ENCODE results near the gene DPP6. TPM values are rescaled to one million over a fixed set of nuclear protein-coding genes. Genes with fewer than 3 reads are reported as not detected.

Gene DPP6
- total RNA-seq, 1 experiment from 2014 or later = not detected

DNA sequence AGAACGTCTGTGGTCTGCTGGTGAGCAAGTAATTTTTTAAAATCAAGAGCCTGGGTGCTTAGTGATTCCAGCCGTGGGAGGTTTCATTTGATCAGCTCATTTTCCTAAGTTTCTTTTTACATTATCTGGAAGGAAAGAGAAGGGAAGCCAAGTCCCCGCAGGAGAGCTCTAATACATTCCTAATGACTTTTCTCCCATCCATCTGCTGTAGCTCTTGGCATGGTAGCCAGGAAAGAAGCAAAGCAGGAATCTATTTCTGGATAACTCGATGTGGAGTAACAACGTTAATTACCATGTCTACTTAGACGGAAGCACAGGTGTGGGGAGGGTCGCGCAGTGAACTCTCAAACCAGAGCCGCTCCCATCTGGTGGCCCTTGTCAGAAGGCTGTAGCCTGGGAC, 828.8 kb downstream of the DPP6 start:
- no peaks in the 10 kb centered on the region for H3K36me3 ChIP-seq
- no peak overlapping the region for H3K4me3 ChIP-seq
- DNase-seq = no peak
- no peaks in the 10 kb centered on the region for H3K27me3 ChIP-seq
- no peaks in the 10 kb centered on the region for H3K9me3 ChIP-seq

DNA sequence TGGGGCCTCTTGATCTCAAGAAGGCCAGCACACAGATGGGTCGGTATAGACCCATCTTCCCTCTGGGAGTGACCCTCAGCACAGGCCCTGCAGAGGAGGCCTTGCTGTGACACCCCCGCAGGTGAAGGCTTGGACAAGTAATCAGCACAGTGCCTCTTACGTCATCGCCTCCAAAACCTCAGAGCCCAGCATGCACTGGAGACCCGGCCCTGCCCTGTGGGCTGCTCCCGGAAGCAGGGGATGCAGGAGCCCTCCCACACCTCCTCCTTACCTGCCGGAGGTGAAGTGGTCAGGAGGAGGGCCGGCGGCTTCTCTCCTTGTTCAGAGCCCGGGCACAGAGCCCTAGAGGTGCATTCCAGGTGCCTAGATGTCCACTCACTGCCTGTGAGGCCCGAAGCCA, 829.3 kb downstream of the DPP6 start:
- Histone ChIP-seq H3K4me3 (no peak overlapping the region), H3K27me3 (no peaks in the 10 kb centered on the region), H3K9me3 (no peaks in the 10 kb centered on the region), H3K36me3 (no peaks in the 10 kb centered on the region)
- no peak for DNase-seq

DNA sequence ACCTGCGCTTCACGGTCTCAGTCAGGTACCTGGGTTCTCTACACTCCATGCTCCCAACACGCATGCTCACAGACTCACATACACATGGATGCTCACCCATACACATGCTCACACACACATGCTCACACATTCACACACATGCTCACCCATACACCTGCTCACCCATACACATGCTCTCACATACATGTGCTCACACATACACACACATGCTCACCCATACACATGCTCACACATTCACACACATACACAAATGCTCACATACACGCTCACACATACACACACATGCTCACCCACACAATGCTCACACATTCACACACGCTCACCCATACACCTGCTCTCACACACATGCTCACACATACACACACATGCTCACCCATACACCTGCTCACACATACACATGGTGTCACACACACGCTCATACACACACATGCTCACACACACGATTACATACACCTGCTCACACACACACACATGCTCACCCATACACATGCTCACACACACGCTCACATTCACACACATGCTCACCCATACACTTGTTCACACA, 830.8 kb downstream of the DPP6 start:
- no peak for DNase-seq
- no peaks in the 10 kb centered on the region for H3K9me3 ChIP-seq
- no peaks in the 10 kb centered on the region for H3K36me3 ChIP-seq
- H3K27me3 ChIP-seq = no peaks in the 10 kb centered on the region
- no peak overlapping the region for H3K4me3 ChIP-seq

DNA sequence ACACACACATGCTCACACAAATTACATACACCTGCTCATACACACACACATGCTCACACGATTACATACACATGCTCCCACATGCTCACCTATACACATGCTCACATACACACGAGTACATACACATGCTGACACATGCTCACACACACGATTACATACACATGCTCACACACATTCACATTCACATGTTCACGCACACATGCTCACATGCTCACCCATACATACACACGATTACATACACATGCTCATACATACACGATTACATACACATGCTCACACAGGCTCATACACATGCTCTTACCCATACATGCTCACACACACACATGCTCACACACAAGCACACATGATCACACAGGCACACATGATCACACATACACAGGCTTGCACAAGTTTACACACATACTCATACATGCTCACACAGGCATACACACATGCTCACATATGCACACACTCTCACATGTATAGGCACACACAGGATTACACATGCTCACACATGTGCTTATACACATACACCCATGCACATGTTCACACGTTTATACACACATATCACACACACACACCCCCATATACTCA, 832.2 kb downstream of the DPP6 start:
- DNase-seq = no peak
- no peaks in the 10 kb centered on the region for H3K27me3 ChIP-seq
- H3K4me3 ChIP-seq = no peak overlapping the region
- no peaks in the 10 kb centered on the region for H3K9me3 ChIP-seq
- H3K36me3 ChIP-seq = no peaks in the 10 kb centered on the region

DNA sequence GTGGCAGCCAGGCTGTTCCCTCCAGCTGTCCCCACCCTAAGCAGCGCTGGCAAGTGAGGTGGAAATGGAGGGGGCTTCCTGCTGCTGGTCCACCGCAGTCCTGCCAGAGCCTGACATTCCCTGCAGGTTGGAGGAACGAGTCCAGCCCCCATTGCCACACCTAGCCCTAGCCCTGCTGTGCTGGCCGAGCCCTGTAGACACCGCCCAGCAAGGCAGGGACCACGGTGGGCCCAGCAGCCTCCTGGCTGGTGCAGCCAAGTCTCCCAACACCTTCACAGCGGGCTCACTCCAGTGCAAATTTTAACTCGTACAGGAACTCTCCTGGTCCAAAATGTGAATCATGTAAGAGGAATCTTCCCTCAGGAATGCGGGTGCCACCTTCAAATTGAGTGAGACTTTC, 834.4 kb downstream of the DPP6 start:
- Histone ChIP-seq H3K9me3 (no peaks in the 10 kb centered on the region), H3K4me3 (no peak overlapping the region)
- peak; percentile 3 for DNase-seq

DNA sequence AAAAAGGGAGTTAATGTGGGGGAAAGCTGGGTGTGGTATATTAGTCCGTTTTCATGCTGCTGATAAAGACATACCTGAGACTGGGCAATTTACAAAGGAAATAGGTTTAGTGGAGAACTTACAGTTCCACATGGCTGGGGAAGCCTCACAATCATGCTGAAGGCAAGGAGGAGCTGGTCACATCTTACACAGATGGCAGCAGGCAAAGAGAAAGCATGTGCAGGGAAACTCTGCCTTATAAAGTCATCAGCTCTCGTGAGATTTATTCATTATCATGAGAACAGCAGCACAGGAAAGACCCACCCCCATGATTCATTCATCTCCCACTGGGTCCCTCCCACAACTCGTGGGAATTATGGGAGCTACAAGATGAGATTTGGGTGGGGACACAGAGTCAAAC, 836.5 kb downstream of the DPP6 start:
- no peak for DNase-seq
- Histone ChIP-seq H3K27me3 (no peaks in the 10 kb centered on the region), H3K9me3 (no peaks in the 10 kb centered on the region), H3K36me3 (no peaks in the 10 kb centered on the region), H3K4me3 (no peak overlapping the region)

More for the DNA sequence above, 834.4 kb downstream of the DPP6 start:
- Histone ChIP-seq H3K27me3 (no peaks in the 10 kb centered on the region), H3K36me3 (no peaks in the 10 kb centered on the region)

DNA sequence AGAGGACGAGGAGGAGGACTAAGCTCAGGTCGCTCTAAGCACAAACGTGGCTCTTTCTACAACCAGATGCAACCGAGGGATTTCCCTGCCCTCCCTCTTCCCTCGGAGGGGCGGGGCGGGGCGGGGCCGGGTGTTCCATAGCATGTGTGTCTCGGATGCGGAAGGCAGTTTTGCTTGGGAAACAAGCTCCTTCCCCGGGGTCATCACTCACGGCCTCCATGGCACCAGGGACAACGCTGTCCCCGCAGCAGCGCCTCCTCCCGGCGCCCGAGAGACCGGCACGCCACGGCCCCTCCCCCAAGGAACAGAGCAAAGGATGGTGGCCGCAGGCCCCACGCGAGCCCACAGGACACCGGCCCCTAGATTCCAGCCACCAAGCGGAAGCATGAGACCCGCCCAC, 840.3 kb downstream of the DPP6 start:
- no peak for DNase-seq
- no peak overlapping the region for H3K4me3 ChIP-seq
- H3K9me3 ChIP-seq = no peaks in the 10 kb centered on the region
- no peaks in the 10 kb centered on the region for H3K27me3 ChIP-seq
- H3K36me3 ChIP-seq = no peaks in the 10 kb centered on the region

DNA sequence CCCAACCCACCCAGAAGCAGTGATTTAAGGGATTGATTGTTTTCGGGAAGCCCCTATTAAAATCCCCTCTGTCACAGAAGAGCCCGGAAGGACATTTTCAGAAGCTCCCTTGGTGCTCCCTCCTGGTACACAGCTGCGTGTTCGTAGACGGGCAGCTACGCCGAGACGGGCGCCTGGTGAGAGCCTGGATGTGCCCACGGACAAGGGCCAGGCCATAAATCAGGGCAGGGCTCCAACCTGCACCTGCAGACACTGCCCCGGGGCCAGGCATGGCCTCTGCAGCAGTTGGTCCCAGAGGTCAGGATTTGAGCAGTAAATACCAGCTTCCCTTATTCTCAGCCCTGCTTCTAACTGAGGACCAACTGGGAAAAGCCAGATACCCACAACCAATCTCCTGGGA, 843.9 kb downstream of the DPP6 start:
- Histone ChIP-seq H3K36me3 (no peaks in the 10 kb centered on the region), H3K9me3 (no peaks in the 10 kb centered on the region), H3K27me3 (no peaks in the 10 kb centered on the region), H3K4me3 (no peak overlapping the region)
- DNase-seq = no peak

DNA sequence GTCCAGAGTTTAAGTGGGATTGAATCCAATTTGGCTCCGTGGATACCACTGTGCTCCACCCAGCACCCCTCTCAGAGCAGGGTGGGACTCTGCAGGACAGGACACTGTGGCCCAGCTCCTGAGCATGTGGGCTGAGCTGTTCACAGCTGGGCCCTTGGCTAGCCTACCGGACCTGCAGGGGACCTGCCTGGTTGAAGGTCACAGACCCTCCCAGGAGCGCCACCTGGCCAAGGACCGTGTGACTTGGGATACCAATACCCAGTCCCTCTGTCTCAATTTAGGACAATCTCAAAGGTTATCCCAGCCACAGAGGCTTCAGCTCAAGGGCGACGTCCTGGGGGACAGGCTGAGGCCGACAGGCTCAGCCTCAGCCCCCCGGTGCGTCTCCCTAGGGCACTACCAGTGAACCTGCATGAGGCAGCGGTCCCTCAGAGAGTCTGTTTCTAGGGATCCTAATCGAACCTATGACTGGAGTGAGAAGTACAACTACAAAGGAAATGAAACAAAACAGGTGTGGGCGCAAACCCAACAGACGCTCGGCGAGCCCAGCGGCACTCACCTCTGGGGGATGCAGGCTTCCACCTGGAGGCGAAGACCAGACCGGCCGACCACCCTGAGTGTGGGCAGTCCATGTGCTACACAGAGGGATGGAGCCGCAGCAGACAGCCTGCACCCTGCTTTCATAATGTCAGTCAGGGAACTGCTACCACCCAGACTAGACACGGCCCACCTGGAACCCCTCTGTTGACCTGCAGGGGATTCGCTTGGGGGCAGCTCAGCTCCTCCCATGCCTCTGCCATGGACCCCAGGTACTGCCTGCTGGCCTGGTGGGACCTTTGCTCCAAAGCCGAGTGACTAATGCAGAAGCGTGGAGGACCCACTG, 847.0 kb downstream of the DPP6 start:
- H3K36me3 ChIP-seq = no peaks in the 10 kb centered on the region
- no peak for DNase-seq
- H3K4me3 ChIP-seq = no peak overlapping the region
- no peaks in the 10 kb centered on the region for H3K9me3 ChIP-seq
- no peaks in the 10 kb centered on the region for H3K27me3 ChIP-seq

DNA sequence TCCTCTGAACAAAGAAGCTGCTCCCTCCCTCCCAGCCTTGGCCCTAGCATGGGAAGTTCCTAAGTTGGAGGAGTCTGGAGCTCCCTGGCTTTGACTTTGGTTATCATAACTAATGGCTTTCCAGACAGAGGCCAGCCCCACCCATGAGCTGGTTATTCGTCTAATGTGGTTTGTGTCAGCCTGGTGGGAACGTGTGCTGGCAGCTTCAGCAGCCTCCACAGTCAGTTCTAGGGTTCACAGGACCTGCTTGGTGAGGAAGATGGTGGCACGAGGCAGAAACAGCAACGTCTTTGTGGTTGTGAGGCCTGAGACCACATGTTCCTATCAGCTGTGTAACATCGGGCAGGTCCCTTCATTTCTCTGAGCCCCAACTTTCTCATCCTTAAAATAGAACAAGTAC, 847.7 kb downstream of the DPP6 start:
- Histone ChIP-seq H3K27me3 (no peaks in the 10 kb centered on the region), H3K36me3 (no peaks in the 10 kb centered on the region), H3K4me3 (no peak overlapping the region), H3K9me3 (no peaks in the 10 kb centered on the region)
- no peak for DNase-seq

DNA sequence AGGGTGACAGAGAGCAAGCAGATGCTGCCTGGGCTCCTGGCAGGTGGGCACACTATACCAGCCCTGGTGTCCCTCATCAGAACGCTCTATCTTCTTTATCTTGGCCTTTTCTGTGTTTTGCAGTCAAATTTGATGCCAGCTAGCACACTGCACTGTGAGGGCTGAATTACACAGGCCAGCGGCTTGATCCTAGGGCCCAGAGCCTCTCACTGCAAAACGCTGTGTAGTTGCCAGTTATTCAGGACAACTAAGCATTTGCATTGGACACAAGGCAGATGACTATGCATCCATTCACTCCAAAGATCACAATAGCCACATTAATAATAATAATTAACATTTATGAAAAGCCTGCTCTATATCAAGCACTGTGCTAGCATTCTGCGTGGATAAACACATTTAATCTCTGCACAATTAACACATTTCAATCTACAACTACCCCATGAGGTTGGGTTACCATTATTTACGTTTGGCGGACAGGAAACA, 850.4 kb downstream of the DPP6 start:
- no peak for DNase-seq
- H3K36me3 ChIP-seq = no peaks in the 10 kb centered on the region
- no peaks in the 10 kb centered on the region for H3K9me3 ChIP-seq
- H3K27me3 ChIP-seq = no peaks in the 10 kb centered on the region
- H3K4me3 ChIP-seq = no peak overlapping the region

DNA sequence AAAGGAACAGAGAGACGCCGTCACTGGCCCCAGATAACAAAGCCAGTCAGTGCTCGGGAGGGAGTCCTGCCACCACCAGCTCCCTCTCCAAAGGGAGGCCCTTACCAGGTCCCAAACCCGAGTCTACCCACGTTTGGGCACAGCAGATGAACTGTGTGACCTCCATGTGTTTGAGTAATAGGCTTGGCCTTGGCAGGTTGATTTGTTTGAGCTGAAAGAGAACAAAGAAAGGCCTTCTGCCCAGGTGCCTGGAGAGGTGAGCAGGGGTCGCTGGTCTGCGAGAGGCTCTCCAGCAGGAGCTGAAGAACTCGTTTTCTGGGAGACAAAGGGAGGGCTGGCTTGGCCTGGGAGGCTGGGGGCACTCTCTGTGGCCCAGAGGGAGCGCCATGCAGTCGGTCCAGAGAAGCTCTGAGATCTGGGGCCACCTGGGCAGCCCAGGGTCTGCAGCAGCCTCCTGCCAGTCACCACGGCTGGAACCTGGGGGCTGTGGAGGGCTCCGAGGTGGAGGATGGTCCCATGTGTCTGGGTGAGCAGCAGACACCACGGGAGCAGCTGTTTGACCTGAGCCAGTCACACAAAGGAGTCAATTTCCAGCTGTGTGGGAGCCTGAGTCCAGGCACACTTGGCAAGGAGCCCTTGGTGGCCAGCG, 851.0 kb downstream of the DPP6 start:
- Histone ChIP-seq H3K9me3 (no peaks in the 10 kb centered on the region), H3K4me3 (no peak overlapping the region), H3K36me3 (no peaks in the 10 kb centered on the region), H3K27me3 (no peaks in the 10 kb centered on the region)
- no peak for DNase-seq

DNA sequence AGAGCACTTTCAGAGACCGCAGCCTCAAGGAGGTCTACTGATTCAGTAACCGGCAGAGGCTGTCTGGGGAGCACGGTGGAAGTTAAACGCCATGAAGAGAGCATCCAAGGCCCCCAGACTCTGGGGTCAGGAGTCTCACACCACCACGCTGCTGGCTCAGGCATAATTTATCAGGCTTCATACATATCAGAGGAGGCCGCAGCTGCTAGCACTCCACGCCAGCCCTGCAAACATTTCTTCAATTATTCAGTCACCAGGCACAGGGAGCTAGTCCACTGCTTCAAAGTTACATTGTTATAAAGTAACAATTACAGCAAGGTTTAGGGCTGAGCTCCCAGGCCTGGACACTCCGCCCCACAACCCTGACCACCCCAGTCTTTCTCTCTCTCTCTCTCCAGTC, 852.9 kb downstream of the DPP6 start:
- Histone ChIP-seq H3K4me3 (no peak overlapping the region), H3K9me3 (no peaks in the 10 kb centered on the region), H3K36me3 (no peaks in the 10 kb centered on the region), H3K27me3 (no peaks in the 10 kb centered on the region)
- no peak for DNase-seq

DNA sequence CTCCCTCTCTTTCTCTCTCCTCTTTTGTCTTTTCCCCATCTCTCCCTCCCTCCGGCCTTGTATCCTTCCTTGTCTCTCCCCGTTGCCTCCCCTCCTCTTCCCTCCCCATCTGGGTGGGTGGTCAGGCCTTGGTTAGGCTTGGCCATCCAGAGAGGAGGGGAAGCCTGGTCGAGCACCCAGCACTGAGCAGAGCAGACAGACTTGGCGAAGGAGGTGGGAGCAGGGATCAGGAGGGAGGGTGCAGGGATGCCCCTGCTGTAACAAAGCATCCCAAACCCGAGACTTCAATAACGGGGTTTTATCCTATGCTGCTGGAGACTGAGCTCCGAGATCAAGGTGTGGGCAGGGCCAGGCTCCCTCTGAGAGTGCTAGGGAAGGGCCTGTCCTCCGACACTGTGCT, 853.4 kb downstream of the DPP6 start:
- H3K27me3 ChIP-seq = no peaks in the 10 kb centered on the region
- no peaks in the 10 kb centered on the region for H3K9me3 ChIP-seq
- DNase-seq = no peak
- no peak overlapping the region for H3K4me3 ChIP-seq
- H3K36me3 ChIP-seq = no peaks in the 10 kb centered on the region

DNA sequence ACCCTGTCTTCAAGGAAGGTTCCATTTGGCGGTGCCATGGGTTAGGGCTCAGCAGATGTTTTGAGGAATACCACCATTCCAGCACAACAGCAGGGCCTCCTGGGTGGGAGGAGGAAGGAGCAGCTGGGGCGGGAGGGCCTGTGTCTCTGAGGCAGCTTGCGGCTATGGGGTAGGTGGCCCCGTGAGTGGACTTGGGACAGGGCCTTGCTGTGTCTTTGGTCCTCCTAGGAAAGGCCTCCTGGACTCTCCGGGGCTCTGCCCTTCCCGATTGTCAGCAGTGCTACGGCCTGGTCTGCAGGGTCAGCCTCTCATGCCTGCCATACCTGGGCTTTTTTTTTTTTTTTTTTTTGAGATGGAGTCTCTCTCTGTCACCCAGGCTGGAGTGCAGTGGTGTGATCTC, 854.0 kb downstream of the DPP6 start:
- H3K27me3 ChIP-seq = no peaks in the 10 kb centered on the region

DNA sequence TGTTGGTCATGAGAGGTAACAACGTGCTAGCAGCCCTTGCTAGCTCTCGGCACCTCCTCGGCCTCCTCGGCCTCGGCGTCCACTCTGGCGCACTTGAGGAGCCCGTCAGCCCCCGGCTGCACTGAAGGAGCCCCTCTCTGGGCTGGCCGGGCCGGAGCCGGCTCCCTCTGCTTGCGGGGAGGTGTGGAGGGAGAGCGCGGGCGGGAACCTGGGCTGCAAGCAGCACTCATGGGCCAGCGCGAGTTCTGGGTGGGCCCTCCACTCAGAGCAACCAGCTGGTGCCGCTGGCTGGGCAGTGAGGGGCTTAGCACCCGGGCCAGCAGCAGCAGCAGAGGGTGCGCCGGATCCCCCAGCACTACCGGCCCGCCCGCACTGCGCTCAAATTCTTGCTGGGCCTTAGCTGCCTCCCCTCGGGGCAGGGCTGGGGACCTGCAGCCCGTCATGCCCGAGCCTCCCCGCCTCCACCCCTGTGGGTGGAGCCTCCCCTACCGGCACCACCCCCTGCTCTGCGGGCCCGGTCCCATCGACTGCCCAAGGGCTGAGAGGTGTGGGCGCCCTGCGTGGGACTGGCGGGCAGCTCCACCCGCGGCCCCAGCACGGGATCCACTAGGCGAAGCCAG, 854.6 kb downstream of the DPP6 start:
- no peaks in the 10 kb centered on the region for H3K36me3 ChIP-seq
- no peaks in the 10 kb centered on the region for H3K27me3 ChIP-seq
- no peak for DNase-seq
- H3K4me3 ChIP-seq = no peak overlapping the region
- no peaks in the 10 kb centered on the region for H3K9me3 ChIP-seq

More for the DNA sequence above, 854.0 kb downstream of the DPP6 start:
- Histone ChIP-seq H3K9me3 (no peaks in the 10 kb centered on the region), H3K4me3 (no peak overlapping the region), H3K36me3 (no peaks in the 10 kb centered on the region)
- DNase-seq = no peak
